ENCODE measurements around the gene KLHL17.

- TF ChIP-seq CBFB (CRISPR knock-in tag; IDR thresholded peaks at IDR 0.05; ENCODE audit: low read depth) (no peak), ELF4 (CRISPR knock-in tag; IDR thresholded peaks at IDR 0.05; ENCODE audit: low read depth) (no peak), CREB1 (CRISPR knock-in tag; IDR thresholded peaks at IDR 0.05) (no peak), IRF1 (CRISPR knock-in tag; IDR thresholded peaks at IDR 0.05) (no peak), RELA (CRISPR knock-in tag; IDR thresholded peaks at IDR 0.05; ENCODE audit: borderline replicate concordance) (no peak), TEAD4 (CRISPR knock-in tag; IDR thresholded peaks at IDR 0.05) (no peak), TP53 (CRISPR knock-in tag; IDR thresholded peaks at IDR 0.05) (no peak), ATF3 (CRISPR knock-in tag; conservative IDR thresholded peaks at IDR 0.05) (no peak), AFF4 (CRISPR knock-in tag; IDR thresholded peaks at IDR 0.05; ENCODE audit: borderline replicate concordance) (no peak), ARID4B (CRISPR knock-in tag; IDR thresholded peaks at IDR 0.05; ENCODE audit: borderline replicate concordance) (no peak)
- TF ChIP-seq, protein P1, sequence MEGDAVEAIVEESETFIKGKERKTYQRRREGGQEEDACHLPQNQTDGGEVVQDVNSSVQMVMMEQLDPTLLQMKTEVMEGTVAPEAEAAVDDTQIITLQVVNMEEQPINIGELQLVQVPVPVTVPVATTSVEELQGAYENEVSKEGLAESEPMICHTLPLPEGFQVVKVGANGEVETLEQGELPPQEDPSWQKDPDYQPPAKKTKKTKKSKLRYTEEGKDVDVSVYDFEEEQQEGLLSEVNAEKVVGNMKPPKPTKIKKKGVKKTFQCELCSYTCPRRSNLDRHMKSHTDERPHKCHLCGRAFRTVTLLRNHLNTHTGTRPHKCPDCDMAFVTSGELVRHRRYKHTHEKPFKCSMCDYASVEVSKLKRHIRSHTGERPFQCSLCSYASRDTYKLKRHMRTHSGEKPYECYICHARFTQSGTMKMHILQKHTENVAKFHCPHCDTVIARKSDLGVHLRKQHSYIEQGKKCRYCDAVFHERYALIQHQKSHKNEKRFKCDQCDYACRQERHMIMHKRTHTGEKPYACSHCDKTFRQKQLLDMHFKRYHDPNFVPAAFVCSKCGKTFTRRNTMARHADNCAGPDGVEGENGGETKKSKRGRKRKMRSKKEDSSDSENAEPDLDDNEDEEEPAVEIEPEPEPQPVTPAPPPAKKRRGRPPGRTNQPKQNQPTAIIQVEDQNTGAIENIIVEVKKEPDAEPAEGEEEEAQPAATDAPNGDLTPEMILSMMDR (IDR thresholded peaks at IDR 0.05), result no peak
- TF ChIP-seq, protein P2, sequence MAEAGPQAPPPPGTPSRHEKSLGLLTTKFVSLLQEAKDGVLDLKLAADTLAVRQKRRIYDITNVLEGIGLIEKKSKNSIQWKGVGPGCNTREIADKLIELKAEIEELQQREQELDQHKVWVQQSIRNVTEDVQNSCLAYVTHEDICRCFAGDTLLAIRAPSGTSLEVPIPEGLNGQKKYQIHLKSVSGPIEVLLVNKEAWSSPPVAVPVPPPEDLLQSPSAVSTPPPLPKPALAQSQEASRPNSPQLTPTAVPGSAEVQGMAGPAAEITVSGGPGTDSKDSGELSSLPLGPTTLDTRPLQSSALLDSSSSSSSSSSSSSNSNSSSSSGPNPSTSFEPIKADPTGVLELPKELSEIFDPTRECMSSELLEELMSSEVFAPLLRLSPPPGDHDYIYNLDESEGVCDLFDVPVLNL (CRISPR knock-in tag; IDR thresholded peaks at IDR 0.05; ENCODE audit: borderline replicate concordance, low read depth), result no peak
Observed at GRCh38 chr1:911875-912739, 48.3 kb upstream of the KLHL17 start.
